Coronary artery (tissue), 2 donors: Measurements from ENCODE around the gene CREB3L4.

Experiments
- DNase-seq: peaks from one replicate; pipeline ENCODE4 v3.0.0-alpha.2; 2017; ENCODE audit warnings: low spot score
- H3K27ac ChIP-seq, 2 donors: fragments of 200-600 bp; sonication (generic); one replicate each; pipeline ENCODE4 v1.5.1; 2016 to 2019
- H3K4me3 ChIP-seq: fragments of 200-600 bp; sonication (generic); 2 replicates; pipeline ENCODE4 v1.5.1; 2016; ENCODE audit warnings: mild to moderate bottlenecking, moderate library complexity
- TF ChIP-seq, protein P1 (sequence below): fragments of 200-600 bp; sonication (generic); IDR thresholded peaks from one replicate; pipeline ENCODE4 v1.5.1; 2019; ENCODE audit warnings: antibody characterized with exemption

CREB3L4 gene

DNA sequence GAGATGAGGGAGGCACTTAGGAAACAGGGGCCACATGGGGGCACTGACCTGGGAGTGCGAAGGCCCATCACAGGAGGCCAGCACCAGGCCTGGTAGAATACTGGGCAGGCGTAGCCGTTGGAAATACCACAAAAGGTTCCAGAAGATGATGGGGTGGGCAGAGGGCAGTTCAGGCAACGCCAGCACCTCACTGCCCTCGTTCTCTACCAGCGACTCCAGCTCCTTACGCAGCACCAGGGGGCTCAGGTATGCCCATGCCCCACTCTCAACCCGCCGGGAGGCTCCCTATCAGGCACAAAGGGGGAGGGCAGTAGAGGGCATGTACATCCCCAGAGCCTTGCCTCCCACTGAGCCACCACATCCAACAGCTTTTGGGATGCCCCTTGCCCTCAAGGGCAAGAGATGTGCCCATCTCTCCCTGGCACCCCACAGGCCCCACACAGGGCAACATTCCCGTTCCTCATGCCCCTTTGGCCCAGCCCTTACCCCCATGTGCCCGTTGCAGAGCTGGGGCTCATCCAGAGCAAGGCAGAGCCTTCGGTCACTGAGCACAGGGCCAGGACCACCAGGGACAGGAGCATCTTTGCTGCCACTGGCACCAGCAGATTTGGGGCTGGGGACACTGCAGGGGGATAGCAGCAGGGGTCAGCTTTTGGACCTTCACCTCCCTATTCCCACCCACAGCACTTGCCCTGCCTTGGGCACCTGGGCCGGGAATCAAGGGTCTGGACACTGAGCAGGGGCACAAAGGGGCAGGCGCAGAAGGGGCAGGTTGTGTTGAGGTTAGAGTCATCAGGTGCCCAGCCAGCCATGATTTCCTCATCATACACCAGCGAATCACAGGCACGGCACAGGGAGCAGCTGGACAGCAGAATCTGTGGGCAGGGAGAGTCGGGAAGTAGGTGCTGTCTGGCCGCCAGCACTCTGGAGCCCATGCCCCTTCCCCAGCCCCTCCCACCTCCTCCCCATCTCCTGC, 35.3 kb upstream of the CREB3L4 start:
- Histone ChIP-seq H3K27ac (no peak overlapping the region), H3K4me3 (no peak overlapping the region)
- TF ChIP-seq, protein P1, sequence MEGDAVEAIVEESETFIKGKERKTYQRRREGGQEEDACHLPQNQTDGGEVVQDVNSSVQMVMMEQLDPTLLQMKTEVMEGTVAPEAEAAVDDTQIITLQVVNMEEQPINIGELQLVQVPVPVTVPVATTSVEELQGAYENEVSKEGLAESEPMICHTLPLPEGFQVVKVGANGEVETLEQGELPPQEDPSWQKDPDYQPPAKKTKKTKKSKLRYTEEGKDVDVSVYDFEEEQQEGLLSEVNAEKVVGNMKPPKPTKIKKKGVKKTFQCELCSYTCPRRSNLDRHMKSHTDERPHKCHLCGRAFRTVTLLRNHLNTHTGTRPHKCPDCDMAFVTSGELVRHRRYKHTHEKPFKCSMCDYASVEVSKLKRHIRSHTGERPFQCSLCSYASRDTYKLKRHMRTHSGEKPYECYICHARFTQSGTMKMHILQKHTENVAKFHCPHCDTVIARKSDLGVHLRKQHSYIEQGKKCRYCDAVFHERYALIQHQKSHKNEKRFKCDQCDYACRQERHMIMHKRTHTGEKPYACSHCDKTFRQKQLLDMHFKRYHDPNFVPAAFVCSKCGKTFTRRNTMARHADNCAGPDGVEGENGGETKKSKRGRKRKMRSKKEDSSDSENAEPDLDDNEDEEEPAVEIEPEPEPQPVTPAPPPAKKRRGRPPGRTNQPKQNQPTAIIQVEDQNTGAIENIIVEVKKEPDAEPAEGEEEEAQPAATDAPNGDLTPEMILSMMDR, result no peak
- no peak for DNase-seq

GRCh38 chr1:153933430-153933829, 34.3 kb upstream of the CREB3L4 start:
- Histone ChIP-seq H3K27ac (no peak overlapping the region), H3K4me3 (no peak overlapping the region)
- TF ChIP-seq, protein P1, result no peak
- DNase-seq, result no peak

DNA sequence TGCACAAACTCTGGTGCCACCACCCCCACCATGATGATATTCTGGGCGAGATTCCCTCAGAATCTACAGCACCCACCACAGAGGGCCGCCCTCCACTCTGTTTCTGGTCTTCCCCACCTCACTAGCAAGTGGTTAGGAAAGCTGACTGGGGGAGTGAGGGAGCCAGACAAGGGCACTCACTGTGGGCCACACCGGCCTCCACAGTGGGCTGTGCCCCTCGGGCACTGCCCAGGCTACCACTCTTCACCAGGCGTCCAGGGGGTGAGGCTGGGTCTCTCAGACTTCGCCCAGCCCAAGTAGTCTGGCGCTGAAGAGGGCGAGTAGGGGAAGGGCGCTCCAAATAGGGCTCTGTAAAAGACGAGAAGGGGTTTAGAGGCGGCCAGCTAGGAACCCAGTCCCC, 33.7 kb upstream of the CREB3L4 start:
- TF ChIP-seq, protein P1, result no peak
- DNase-seq, result no peak
- Histone ChIP-seq H3K27ac (no peak overlapping the region), H3K4me3 (no peak overlapping the region)

DNA sequence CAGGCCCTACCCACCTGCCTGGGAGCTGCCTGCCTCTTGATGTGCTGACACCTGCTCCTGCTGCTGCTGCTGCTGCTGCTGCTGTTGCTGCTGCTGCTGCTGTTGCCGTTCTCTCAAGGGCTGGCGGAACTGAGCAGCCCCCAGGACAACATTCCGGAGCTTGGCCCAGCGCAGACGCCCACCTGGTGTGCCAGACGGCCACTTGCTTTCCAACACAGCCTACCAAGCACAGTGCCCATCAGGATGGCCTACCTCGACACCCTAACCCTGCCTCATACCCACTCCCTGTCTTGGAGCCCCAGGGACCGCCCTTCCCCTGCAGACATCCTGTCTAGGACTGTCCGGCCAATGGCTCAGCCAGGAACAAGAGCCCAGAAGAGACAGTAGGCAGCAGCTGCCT, 33.0 kb upstream of the CREB3L4 start:
- no peak for DNase-seq
- TF ChIP-seq, protein P1, result no peak
- Histone ChIP-seq H3K27ac (no peak overlapping the region), H3K4me3 (no peak overlapping the region)

DNA sequence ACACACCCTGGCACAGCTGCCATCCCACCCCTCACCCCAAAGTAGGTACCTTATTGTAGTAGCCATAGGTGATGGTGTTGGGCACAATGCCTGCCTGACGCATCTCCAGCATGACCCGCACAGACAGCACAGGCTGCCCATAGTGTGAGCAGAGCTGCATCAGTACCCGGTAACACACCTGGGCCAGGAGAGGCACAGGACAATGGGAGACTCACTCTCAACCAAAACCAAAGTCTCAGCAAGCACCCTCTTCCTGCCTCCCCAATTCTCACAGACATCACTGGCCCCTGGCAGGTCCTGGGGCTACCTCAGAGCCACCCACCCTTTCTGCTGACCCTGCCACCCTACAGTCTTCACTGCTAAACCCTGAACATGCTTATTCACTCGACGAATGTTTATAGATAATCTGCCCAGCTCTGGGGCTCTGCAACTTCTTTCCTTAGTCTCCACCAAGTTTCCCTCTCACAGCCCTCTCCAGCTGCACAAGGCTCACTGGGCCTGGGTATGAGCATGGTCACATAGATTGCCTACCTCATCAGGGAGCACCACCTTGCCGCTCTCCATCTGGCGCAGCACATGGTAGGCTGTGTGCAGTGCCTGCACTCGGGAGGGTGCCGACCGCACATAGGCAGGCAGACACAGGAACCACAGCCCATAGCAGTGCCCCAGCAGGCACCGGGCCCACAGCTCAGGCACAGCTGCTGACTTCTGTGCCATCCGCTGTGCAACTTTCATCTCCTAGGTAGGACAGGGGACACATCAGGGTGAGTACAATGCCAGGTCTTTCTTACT, 31.5 kb upstream of the CREB3L4 start:
- no peak overlapping the region for H3K4me3 ChIP-seq
- TF ChIP-seq, protein P1, result no peak
- DNase-seq, result peak; percentile 36
- no peak overlapping the region for H3K27ac ChIP-seq

- no peak overlapping the region for H3K27ac ChIP-seq
- no peak overlapping the region for H3K4me3 ChIP-seq
- peak; percentile 47 for DNase-seq
- TF ChIP-seq, protein P1, result no peak
These were observed 30.4 kb upstream of the CREB3L4 start for GRCh38 chr1:153937331-153937730.
